IPS-18a (cell line): ENCODE results near the gene SOAT2.

ENCODE experiments used
- H3K27ac ChIP-seq: one replicate; pipeline ENCODE4 v1.5.1; 2013; ENCODE audit warnings: low read length
- H3K27me3 ChIP-seq: one replicate; pipeline ENCODE4 v1.6.1; 2013; ENCODE audit warnings: mild to moderate bottlenecking, low read length; ENCODE audit not compliant: control insufficient read depth, insufficient read depth
- H3K36me3 ChIP-seq: one replicate; pipeline ENCODE4 v1.6.1; 2013; ENCODE audit warnings: low read depth, low read length; ENCODE audit not compliant: control insufficient read depth
- H3K4me1 ChIP-seq: one replicate; pipeline ENCODE4 v1.6.1; 2013; ENCODE audit warnings: low read depth, low read length; ENCODE audit not compliant: control insufficient read depth
- H3K4me3 ChIP-seq: one replicate; pipeline ENCODE4 v1.5.1; 2013; ENCODE audit warnings: low read length
- H3K9ac ChIP-seq: one replicate; pipeline ENCODE4 v1.6.1; 2013; ENCODE audit warnings: mild to moderate bottlenecking, low read length, moderate library complexity
- H3K9me3 ChIP-seq: one replicate; pipeline ENCODE4 v1.6.1; 2013; ENCODE audit warnings: low read depth, low read length; ENCODE audit not compliant: control insufficient read depth

Gene SOAT2

DNA sequence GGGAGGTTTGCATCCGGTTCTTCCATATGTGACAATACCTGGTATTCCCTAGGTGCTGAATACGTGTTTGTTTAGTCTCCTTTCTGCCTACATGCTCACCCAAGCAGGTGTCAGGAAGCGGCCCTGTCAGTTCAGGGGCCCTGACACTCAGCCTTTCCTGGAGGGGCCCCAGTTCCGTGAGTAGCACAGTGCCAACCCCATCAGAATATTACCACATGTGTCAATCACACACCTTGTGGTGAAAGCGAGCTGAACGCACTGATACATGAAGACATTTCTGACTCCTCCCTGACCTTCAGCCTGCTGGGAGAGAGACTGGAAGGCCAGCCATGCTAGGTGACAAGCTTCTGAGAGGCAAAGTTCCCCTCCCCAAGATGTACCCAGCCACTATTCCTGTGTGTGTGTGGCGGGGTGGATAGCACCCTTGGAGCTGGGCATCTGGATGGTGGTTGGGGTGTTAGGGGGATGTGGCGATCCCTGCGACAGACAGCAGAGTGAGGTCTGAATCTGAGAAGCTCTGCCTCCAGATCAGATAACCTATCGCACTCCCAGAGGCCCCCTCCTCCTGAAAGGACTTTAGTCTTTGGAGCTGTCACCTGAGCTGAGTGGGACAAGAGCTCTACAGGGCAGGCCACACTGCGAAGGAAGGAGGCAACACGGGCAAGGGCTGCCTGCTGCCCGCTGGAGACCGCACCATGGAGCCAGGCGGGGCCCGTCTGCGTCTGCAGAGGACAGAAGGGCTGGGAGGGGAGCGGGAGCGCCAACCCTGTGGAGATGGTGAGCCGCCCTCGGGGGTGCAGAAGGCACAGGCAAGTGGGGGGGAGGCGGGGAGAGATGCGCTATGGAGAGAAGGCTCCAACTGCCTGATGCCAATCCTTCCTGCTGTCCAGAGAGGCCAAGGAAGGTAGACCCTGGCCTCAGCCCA lies at the start of gene SOAT2:
TSS of gene SOAT2 (plus strand) at position 604 of the 925 bp plus-strand sequence. CDS start at position 696, 92 bp downstream.
- Histone ChIP-seq H3K27ac (no peak within 1 kb of the TSS), H3K9ac (no peak within 1 kb of the TSS), H3K9me3 (no peaks in the 10 kb centered on the region)

GRCh38 chr12:53054112-53054878 lies 49.0 kb upstream of the SOAT2 start:
- Histone ChIP-seq H3K9me3 (no peaks in the 10 kb centered on the region), H3K4me1 (peaks cover 20% of the 10 kb centered on the region), H3K27ac (peak overlapping the region; percentile 60), H3K4me3 (peak overlapping the region; percentile 85), H3K27me3 (peaks cover 14% of the 10 kb centered on the region), H3K9ac (peak overlapping the region; percentile 65), H3K36me3 (no peaks in the 10 kb centered on the region)

More for the DNA sequence above, at the start of gene SOAT2:
- H3K4me3 ChIP-seq: no peak within 1 kb of the TSS
- H3K4me1 ChIP-seq: peaks cover 9% of the 10 kb centered on the region
- H3K27me3 ChIP-seq: peaks cover 12% of the 10 kb centered on the region
- H3K36me3 ChIP-seq: no peaks in the 10 kb centered on the region

DNA sequence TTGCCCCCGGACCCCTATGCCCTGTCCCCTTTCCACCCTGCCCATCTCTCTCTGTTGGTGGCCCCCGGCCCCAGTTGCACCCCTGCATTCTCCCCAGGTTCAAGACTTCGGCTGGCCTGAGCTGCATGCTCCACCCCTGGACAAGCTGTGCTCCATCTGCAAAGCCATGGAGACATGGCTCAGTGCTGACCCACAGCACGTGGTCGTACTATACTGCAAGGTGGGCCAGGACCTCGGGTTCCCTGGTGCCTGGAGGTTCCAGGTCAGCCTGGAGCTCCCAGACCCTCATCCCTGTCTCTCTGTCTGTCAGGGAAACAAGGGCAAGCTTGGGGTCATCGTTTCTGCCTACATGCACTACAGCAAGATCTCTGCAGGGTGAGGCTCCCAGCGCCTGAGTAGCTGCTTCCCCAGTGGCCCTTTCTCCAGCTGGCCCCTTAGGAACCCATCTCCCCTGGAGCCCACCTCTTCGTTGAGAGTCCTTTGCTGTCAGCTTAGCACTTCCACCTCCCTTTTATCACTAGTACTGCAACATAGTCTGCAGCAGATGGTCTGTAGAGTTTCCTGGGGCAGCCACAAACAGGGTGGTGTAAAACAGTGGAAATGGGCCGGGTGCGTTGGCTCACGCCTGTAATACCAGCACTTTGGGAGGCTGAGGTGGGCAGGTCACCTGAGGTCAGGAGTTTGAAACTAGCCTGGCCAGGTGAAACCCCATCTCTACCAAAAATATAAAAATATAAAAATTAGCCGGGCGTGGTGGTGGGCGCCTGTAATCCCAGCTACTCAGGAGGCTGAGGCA lies 47.6 kb upstream of the SOAT2 start:
- Histone ChIP-seq H3K36me3 (no peaks in the 10 kb centered on the region), H3K4me1 (peaks cover 9% of the 10 kb centered on the region), H3K4me3 (no peak overlapping the region)

GRCh38 chr12:53056296-53056695 lies 47.0 kb upstream of the SOAT2 start:
- H3K36me3 ChIP-seq: no peaks in the 10 kb centered on the region
- no peak overlapping the region for H3K9ac ChIP-seq
- no peak overlapping the region for H3K27ac ChIP-seq
- H3K9me3 ChIP-seq: no peaks in the 10 kb centered on the region
- peaks cover 3% of the 10 kb centered on the region for H3K4me1 ChIP-seq
- peaks cover 14% of the 10 kb centered on the region for H3K27me3 ChIP-seq
- no peak overlapping the region for H3K4me3 ChIP-seq

More for the DNA sequence above, 47.6 kb upstream of the SOAT2 start:
- no peak overlapping the region for H3K27ac ChIP-seq
- H3K9ac ChIP-seq: no peak overlapping the region
- H3K9me3 ChIP-seq: no peaks in the 10 kb centered on the region
- H3K27me3 ChIP-seq: peaks cover 14% of the 10 kb centered on the region

GRCh38 chr12:53056901-53057300 lies 46.4 kb upstream of the SOAT2 start:
- Histone ChIP-seq H3K9me3 (no peaks in the 10 kb centered on the region), H3K27ac (no peak overlapping the region), H3K9ac (no peak overlapping the region), H3K4me1 (peaks cover 3% of the 10 kb centered on the region), H3K36me3 (no peaks in the 10 kb centered on the region), H3K27me3 (peaks cover 14% of the 10 kb centered on the region), H3K4me3 (no peak overlapping the region)

- no peak overlapping the region for H3K4me3 ChIP-seq
- no peaks in the 10 kb centered on the region for H3K9me3 ChIP-seq
- no peak overlapping the region for H3K9ac ChIP-seq
- peaks cover 3% of the 10 kb centered on the region for H3K4me1 ChIP-seq
- no peaks in the 10 kb centered on the region for H3K36me3 ChIP-seq
- peaks cover 14% of the 10 kb centered on the region for H3K27me3 ChIP-seq
- no peak overlapping the region for H3K27ac ChIP-seq
Observed at GRCh38 chr12:53057816-53058500, 45.3 kb upstream of the SOAT2 start.

- H3K4me3 ChIP-seq: no peak overlapping the region
- no peak overlapping the region for H3K27ac ChIP-seq
- no peaks in the 10 kb centered on the region for H3K4me1 ChIP-seq
- no peak overlapping the region for H3K9ac ChIP-seq
- H3K36me3 ChIP-seq: no peaks in the 10 kb centered on the region
- peaks cover 14% of the 10 kb centered on the region for H3K27me3 ChIP-seq
- H3K9me3 ChIP-seq: no peaks in the 10 kb centered on the region
Observed at GRCh38 chr12:53058674-53059433, 44.4 kb upstream of the SOAT2 start.

GRCh38 chr12:53059434-53060063 lies 43.7 kb upstream of the SOAT2 start:
- H3K27me3 ChIP-seq: peaks cover 14% of the 10 kb centered on the region
- no peak overlapping the region for H3K27ac ChIP-seq
- H3K4me3 ChIP-seq: no peak overlapping the region
- H3K9me3 ChIP-seq: no peaks in the 10 kb centered on the region
- no peaks in the 10 kb centered on the region for H3K36me3 ChIP-seq
- H3K4me1 ChIP-seq: no peaks in the 10 kb centered on the region
- H3K9ac ChIP-seq: no peak overlapping the region

DNA sequence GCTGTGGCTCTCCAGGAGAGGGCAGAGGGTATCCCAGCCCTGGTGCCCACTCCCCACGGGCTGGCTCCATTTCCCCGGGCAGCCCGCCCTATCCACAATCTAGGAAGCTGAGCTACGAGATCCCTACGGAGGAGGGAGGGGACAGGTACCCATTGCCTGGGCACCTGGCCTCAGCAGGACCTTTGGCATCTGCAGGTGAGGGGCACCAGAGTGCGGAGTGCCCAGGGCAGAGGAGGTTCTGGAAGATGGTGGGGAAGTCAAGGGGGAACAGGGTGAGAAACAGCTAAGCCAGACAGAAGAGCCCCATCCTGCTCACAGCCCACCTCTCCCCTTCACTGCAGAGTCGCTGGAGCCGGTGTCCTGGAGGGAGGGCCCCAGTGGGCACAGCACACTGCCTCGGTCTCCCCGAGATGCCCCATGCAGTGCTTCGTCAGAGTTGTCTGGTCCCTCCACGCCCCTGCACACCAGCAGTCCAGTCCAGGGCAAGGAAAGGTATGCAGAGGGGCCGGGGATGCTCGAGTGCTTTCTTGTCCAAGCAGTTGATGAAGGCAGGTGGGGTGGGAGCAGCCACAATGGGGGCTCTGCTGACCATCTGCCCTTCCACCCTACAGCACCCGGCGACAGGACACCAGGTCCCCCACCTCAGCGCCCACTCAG lies 43.1 kb upstream of the SOAT2 start:
- no peaks in the 10 kb centered on the region for H3K4me1 ChIP-seq
- no peaks in the 10 kb centered on the region for H3K36me3 ChIP-seq
- no peaks in the 10 kb centered on the region for H3K9me3 ChIP-seq
- H3K27me3 ChIP-seq: peaks cover 14% of the 10 kb centered on the region
- no peak overlapping the region for H3K9ac ChIP-seq
- no peak overlapping the region for H3K4me3 ChIP-seq
- no peak overlapping the region for H3K27ac ChIP-seq
